Putamen (tissue), 1 donor: ENCODE measurements around the gene RAB3B.

Experiments
- DNase-seq: peaks from one replicate; pipeline ENCODE4 v3.0.0-alpha.2; 2016; ENCODE audit warnings: low spot score

RAB3B gene

GRCh38 chr1:51871351-51871975, 119.0 kb downstream of the RAB3B start:
- DNase-seq, result no peak

DNA sequence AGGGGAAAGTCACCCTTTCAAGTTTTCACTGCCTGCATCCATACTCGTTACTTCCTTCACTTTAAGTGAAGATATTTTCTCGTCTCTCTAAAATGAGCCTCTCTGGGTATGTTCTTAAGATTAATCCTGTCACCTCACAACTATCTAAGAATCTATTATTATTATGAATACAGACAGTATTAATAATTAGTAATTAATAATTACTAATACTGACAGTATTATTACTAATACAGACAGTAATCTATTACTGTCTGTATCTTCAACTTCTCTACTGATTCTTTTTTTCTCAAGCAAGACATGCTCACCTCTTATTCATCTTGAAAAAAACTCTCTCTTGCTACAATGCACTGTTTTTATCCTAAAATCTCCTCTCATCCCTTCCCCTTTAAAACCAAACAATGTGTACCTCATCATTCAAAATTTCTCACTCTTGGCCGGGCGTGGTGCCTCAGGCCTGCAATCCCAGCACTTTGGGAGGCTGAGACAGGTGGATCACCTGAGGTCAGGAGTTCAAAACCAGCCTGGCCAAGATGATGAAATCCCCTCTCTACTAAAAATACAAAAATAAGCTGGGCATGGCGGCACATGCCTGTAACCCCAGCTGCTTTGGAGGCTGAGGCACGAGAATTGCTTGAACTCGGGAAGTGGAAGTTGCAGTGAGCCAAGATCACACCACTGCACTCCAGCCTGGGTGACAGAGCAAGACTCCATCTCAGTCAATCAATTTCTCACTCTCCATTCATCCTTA, 119.7 kb downstream of the RAB3B start:
- no peak for DNase-seq

GRCh38 chr1:51867479-51868232, 122.8 kb downstream of the RAB3B start:
- DNase-seq, result no peak

- DNase-seq, result no peak
Observed at GRCh38 chr1:51863384-51863783, 127.1 kb downstream of the RAB3B start.

DNA sequence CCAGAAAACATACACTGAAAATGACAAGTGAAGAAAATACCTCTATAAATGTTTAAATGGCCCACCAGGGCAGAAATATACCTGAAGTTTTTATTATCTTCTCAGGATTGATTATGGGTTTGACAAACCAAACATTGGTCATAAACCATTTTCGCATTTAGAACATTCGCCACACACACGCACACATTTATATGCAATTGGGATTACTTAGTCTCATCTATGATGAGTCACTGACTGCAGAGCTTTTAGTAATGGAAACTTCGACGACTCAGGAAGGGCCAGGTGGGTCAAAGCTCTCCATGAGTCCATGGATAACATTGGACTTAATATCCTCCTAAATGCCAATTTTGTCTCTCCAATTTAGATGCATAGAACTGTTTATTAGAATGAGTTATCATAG, 128.8 kb downstream of the RAB3B start:
- no peak for DNase-seq

DNA sequence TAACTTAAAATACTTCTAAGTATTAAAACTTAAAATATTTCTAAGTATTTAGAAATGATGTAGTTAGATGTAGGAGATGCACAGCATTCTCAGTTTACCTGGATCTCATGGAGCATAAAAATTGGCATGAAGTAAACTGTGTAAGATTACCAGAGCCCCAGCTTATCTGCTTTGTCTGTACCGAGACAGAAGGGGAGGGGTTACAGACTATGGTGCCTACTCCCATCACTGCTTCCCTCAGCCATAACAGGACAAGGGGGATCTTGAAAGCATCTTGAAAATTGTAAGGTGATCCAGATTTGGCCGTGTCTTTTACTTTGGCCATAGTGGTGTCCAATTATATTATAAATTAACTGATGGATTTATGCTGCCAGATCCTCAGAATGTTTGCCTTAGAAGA, 130.8 kb downstream of the RAB3B start:
- DNase-seq, result no peak

GRCh38 chr1:51859333-51859732, 131.2 kb downstream of the RAB3B start:
- DNase-seq, result no peak

DNA sequence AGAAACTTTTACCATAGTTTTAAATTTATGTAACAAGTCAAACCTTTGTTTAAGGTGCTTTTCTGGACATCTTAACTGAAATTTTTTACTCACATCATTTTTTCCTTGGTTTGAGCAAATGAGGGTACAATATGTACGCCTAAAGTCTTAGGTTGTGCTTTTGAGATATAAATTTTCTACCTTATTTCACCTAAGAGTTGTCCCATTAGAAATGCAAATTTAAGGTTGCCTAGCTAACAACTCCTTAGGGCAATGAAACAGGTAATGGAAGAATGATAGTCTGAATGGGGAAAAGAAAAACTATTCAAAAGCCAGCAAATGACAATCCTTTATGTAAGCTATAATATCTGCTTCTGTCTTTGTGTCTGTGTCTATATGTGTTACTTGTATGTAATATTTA, 131.6 kb downstream of the RAB3B start:
- no peak for DNase-seq
